Tibial nerve (tissue), 4 donors: ENCODE measurements around the gene ZNF768.

Experiments
- EP300 ChIP-seq, 2 donors: sonication (generic); formaldehyde crosslinking; IDR thresholded peaks; one replicate each; pipeline ENCODE4 v1.6.1; 2017; ENCODE audit warnings: antibody characterized with exemption in 2 of 2, mild to moderate bottlenecking in 1 of 2
- POLR2A ChIP-seq, 2 donors: fragments of 450-650 bp; IDR thresholded peaks; one replicate each; pipeline ENCODE4 v1.6.1; 2017; ENCODE audit warnings: antibody characterized with exemption in 2 of 2, mild to moderate bottlenecking in 2 of 2, moderate library complexity in 2 of 2
- TF ChIP-seq, protein P1 (sequence below), 5 experiments: fragments of 200-600 bp in 3 of 5; fragments of 450-650 bp in 2 of 5; sonication (generic) in 3 of 5; IDR thresholded peaks; one replicate each; pipeline ENCODE4 v1.5.1; 2016 to 2019; ENCODE audit warnings: antibody characterized with exemption in 5 of 5, mild to moderate bottlenecking in 3 of 5, moderate library complexity in 2 of 5

DNA sequence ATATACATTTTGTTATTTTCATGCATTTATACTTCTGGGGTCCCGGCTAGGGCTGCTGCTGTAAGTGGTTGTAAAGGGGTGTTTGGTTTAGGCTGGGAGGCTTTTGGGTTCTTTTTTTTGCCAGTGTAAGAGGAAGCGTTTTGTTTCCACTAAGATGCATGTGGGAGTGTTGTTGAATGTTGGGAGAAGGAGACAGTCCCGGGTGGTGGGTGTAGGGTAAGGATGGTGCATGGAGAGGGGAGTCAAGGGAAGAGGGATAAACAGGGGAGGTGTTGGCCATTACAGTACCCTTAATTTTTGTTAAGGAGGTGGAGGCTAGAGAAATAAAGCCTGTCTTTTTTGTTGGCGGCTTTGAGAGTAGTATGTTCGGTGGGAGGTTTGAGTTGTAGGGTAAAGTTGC is 16.7 kb upstream of the ZNF768 start:
- TF ChIP-seq POLR2A (IDR thresholded peaks at IDR 0.05) (no peak), EP300 (IDR thresholded peaks at IDR 0.05) (no peak)
- TF ChIP-seq, protein P1, sequence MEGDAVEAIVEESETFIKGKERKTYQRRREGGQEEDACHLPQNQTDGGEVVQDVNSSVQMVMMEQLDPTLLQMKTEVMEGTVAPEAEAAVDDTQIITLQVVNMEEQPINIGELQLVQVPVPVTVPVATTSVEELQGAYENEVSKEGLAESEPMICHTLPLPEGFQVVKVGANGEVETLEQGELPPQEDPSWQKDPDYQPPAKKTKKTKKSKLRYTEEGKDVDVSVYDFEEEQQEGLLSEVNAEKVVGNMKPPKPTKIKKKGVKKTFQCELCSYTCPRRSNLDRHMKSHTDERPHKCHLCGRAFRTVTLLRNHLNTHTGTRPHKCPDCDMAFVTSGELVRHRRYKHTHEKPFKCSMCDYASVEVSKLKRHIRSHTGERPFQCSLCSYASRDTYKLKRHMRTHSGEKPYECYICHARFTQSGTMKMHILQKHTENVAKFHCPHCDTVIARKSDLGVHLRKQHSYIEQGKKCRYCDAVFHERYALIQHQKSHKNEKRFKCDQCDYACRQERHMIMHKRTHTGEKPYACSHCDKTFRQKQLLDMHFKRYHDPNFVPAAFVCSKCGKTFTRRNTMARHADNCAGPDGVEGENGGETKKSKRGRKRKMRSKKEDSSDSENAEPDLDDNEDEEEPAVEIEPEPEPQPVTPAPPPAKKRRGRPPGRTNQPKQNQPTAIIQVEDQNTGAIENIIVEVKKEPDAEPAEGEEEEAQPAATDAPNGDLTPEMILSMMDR (IDR thresholded peaks at IDR 0.05), result no peak
